HG03060 (cell line): Measurements from ENCODE around the gene ACADVL.
"Not testable (repeated sequence)": the region's sequence is repeated elsewhere in the genome, so short reads cannot be mapped to it uniquely, and the experiment has no call there.

ENCODE experiments used
- ATAC-seq: cut with Tn5 transposase; IDR thresholded peaks from one replicate; pipeline ENCODE4 v1.9.1; 2021; ENCODE audit warnings: low read depth, moderate number of reproducible peaks; ENCODE audit not compliant: unreplicated experiment

The ACADVL gene

DNA sequence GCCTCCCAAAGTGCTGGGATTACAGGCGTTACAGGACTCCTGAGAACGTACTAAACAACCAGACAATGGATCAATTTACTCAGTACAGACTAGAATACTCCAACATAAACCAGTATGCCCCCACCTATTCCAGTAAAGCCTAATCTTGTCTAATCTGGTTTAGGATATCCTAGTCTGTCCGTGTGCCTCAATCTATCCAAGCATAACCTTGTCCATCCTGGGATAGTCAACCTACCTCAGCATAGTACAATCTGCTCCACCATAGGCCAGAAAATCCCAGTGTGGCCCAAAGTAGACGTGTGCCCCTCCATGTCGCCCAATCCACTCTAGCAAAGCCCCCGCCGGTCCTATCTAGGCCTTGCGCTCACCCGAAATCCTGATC, 14.0 kb downstream of the ACADVL start:
- ATAC-seq = no peak

DNA sequence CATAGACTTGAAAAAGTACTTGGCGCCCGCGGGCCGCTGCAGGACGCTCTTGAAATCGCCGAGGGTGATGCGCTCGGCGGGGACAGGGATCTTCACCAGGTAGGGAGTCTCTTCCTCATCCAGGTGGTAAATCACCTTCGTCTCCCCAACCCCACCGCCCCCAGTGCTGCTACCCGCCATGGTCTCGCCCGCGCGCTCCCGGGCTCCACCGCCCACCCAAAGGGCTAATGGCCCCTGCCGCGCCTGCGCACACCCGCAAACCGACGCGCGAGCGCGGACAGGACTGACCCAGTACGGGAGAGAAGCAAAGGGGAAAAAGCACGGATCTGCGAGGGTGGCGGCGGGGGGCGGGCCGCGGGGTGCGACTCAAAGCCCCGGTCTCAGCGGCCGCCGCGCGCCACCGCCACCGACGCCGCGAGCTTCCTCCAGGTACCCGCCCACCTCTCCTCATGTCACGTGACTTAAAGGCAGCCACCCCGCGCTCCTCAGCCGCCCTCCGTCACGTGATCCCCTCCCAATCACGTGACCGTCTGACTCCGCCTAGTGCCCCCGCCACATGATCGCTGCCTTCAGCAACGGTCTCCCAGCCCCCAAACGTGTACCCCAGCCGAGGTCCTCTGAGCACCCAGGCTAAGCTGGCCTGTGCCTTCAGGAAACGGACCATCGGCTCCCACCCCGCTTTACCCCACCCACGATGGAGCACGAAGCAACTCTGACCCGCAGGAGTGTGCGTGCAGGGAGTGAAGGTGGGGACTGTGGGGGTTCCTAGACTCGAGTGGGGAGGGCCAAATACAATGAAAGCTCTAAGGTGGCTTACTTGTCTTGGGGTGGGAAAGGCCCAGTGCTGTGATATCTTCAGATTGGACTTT, 14.6 kb downstream of the ACADVL start, which contains the start of gene DVL2:
DVL2 (minus strand) TSS at position 435 of the 869 bp plus-strand sequence; CDS start at position 180, 255 bp downstream.
- peak; percentile 53 for ATAC-seq

DNA sequence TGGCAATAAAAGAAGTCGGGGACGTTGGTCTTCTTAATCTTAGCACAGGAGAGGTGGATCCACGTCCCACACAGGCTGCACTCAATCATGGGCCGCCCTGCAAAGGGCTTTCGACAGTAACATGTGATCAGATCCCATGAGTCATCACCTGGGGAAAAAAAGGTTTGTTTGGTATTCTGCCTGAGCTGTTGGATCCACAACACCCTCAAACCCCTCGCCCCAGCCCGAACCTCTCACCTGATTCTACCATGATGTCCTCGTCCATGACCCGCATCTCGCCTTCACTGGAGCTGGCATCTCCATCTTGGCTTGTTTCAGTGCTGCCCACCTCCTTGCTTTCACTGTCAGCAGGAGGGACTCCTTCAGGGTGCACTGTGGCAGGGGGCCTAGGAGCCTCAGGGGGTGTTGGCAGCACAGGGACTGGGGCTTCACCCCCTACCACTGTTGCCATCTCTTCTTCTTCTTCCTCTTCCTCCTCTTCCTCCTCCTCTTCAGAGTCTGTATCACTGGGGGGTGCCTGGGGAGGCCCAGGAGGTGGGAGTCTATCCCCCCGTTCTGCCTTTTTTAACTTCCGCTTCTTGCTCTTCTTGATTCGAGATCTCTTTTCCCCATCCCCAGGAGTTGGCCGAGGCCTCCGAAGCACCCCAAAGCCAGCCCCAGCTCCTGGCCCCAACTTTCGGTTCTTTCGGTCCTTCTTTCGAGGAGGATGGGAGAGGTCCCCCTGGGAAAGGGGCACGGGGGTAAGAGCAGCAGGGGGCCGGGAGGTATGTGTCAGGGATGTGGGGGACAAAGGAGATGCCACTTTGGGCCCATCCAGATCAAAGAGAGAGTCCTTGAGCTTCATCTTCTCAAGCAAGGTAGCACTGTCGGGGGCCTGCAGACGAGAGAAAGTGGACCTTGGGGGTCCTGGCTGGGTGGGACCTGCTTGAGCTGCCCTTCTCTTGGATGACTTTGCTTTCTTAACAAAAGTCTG, 16.2 kb downstream of the ACADVL start:
- ATAC-seq = no peak

DNA sequence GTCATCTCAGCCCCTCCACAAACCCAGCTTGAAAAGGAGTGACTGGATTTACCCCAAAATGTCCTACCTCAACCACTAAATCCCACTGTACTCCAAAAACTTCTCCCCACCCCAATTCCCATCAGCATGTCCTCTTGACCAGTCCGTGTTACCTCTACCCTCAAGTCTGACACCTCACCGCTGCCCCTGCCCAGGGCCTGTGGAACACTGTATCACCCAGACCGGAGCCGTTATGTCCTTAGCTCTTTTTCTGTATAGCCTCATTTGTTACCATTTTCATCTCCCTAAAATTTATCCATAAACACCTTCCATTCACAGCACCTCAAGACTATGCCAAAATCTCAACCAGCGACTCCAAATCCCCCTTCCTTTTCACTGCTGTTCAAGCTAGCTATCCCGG, 17.1 kb downstream of the ACADVL start:
- no peak for ATAC-seq

DNA sequence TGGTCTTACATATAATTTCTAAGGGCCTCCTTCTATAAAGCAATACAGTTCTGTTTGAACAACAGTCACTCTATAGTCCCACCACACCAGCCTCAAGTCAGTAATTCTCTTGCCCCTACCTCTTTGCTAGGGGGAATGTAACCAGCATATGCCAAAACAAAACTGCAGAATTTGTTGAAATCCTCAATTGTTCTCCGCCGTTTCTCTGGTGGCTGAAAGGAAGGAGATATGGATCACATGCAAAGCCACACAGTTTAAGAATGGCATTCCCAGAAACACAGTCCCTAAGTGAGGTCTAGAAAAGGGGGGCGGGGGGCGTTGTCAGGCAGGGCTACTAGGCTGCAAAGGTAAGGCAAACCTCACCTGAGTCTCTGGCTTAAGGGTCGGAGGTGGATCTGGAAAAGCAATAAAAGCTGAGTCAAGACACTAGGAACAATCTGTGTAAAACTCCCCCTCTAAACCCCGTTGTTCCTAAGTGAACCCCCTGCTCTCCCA, 17.6 kb downstream of the ACADVL start:
- ATAC-seq = no peak

DNA sequence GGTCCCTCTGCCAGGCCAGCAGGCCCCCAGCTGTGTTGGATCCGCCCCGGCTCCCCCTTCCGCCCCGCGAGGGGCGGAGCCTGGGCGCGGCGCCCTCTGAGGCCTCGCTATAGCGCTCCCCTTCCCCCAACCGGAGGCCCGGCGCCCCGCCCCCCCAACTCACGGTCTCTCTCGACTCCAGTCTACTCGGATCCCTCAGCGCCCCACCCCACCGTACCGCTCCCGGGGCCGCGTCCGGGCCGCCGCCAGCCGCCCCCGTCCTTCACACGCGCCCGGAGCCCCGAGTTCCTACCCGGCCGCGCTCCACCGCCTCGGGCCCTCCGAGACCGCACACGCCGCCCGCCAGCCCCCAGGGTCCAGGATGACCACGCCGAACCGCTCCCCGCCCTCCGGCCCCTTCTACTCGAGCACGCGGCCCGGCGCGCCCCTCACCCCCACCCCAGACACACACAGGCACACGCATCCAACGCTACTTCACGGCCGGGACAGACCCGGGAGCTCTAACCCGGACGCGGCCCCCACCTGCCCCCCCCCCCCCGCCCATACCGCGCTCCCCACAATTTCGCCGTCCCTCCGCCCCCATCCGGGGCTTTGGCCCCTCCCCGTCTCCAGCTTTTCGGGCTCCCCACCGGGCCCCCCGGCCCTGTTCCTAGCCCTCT, 18.2 kb downstream of the ACADVL start:
- ATAC-seq = no peak

DNA sequence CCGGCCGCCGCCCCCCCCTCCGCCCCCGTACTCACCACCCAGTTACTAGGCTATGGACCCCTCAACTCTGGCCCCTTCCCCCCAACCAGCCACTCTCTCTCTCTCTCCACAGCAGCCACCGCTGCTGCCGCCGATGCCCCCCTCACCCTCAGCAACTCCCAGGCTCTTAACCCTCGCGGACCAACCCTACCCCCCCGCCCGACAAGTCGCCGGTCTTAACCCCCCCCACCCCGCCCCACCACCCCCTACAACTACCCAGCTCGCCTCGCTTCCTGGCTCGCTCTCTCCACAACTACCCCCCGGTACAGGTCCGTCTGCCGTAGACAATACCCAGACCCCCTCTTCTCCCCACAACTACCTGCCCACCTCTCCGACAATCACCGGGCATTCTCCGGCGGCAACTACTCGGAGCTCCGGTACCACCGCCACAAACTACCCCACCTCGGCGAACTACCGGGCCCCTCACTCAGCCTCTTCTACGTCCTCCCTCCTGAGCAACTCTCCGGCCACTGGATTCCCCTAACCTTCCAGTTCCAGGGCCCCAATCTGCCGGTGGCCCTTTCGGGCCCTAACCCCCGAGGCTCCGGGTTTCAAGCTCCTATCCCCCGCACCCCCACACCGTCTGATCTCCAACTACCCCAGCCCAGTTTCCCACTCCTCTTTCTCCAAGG, 18.8 kb downstream of the ACADVL start:
- no peak for ATAC-seq

DNA sequence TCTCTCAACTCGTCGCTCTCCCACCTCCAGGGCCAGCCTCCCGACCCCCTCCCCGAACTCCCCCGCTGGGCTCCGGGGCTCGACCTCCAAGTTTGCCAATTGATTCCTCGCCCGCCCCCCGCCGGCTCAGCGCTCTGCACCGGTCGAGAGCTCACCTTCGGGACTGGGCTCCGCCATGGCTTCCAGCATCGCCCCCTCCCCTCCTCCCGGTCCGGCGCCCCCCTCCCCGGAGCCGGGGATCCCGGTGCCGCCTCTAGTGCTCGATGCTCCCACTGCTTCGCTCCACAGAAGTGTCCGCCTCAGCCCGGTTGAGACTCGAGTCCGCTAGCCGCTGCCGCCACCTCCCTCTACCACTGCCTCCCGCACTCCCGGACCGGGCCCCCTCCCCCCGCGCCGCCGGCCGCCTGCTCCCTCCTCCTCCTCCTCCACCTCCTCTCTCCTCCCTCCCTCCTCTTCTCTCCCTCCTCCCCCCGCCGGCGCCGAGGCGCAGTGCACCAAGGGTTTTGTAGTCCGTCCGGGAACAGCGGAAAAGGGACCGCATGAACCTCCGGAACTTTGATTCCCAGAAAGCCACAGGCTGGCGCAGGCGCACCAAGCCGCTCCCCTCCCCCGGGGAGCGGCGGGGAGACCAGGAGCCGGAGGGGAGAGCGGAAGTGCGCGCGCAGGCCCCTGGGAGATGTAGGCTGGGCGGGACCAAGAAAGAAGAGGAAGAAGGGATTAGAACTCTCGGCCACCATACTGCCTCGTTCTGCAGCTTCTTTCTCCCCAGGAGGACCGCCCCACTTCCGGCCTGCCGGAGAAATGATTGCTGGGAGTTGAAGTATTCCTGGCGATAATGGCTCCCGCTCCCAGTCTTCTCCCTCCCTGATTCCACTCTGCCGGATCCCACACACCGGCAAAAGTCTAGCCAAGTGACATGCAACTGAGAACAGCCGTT, 19.6 kb downstream of the ACADVL start, which contains the start of gene PHF23:
PHF23 (minus strand) TSS at position 367 of the 937 bp plus-strand sequence; CDS start at position 189, 178 bp downstream.
- ATAC-seq = peak; percentile 33

DNA sequence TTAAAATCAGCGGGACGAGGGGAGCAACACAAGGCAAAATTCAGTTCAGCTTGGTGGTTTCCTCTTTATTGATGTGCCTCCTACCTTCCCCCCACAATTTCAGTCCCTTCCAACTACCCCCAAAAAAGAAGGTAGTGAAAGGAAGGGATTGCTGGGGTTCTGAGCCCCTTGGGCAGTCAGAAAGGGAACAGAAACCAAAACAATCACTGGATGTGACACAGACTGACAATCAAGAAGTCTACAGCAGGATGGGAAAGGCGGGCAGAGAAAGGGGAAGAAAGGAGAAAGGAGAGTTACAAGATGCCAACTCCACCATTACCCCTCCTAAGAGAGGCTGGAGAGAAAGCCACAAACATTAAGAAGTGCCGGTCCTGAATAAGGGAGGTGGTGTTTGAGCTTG, 20.6 kb downstream of the ACADVL start:
- no peak for ATAC-seq

DNA sequence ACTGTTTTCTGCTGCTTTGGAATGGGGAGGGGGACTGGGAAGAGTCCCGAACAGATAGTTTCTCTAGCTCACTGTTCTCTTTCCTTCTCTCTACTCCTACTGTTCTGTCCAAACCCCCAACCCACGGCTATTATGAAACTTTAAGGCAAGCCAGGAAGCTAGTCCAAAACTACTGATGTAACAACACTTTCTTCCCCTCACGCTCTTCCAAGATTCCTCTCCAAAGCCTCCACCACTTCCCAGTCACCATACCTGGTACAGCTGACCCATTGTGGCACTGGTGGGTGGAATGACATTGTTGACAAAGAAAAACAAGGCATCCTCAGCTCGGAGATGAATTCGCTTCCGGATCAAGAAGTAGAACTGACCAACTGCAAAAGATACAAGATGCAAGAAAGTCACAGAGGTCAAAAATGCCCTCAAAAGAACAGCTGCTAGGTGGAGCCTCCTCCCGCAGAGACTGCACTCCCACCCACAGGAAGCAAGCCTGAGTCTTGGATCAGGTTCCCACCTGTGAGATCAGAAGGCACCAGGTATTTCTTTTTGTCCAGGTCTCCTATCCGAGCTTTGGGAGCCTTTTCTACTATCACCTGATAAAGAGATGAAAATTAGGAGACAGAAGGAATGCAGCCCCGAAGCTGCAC, 21.5 kb downstream of the ACADVL start:
- ATAC-seq = no peak

DNA sequence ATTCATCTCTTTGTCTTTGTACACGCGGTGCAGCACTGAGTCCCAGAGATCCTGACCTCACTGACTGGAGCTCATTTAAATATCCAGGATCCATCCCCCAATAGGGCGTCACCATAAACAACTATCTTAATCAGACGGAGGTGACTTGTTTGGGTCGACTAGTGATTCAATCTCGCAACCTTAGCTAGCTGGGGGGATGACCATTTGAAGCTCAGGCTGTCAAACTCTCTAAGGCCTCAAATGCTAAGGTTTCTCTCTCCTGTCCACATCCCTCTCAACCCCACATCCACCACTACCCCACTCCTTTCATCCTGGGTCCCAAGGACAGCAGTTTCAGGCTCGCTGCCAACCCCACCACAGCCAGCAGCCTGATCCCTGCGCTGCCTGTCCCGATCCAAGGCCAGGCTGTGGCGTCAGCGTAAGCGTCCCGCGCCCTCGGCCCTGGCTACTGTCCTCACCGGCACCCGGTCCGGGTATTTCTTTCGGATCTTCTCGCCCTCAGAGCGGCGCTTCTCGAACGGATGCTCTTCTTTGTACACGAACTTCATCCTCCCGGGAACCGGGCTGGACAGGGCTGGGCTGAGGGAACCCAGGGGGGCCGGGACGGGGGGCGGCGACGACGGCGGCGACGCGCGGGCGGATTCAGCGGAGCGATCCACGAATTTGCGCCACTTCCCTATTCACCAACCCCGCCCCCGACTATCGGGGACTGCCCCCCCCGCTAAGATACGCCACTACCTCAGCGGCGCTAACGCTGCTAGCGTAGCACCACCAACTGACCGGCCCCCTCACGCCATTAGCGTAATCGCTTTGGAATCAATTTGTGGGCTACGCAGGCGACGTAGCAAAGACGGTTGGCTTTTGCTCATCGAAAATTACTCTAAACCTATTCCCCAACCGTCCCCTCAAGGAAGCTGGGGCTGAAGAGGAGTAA, 22.3 kb downstream of the ACADVL start, which contains the start of gene GABARAP:
GABARAP (minus strand) TSS at position 667 of the 934 bp plus-strand sequence; CDS start at position 548, 119 bp downstream.
- peak; percentile 21 for ATAC-seq

DNA sequence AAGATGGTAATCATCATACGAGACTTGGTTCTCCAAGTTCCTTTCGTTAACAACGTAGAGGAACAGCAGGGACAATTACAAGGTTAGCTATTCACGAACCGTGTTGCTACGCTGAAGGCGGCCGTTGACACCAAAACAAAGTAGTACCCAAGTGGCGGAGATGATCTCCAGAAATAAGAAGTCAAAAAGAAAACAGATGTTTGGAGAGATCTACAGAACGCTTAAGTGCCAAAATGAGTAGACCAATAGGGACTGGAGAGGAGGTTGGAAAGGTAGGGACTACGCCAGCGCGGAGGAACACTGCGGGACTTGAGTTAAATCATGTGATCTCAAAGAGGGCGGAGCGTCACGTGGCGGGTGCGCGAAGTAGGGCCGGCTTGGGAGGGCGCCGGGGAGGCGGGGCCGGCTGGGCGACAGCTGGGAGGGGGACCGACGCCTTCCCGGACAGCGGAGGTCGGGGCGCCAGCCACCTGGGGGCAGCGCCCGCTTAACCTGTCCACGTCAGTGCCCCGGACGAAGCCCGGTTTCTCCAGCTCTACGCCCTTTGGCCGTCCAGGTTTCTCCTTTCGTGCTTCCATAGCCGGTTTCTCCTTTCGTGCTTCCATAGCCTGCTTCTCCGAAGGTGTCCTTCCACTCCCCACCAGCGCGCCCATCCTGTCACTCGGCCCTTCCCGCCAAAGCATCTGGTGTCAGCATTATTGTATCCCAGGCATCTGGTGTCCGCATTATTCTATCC, 23.1 kb downstream of the ACADVL start:
- ATAC-seq = peak; percentile 42

DNA sequence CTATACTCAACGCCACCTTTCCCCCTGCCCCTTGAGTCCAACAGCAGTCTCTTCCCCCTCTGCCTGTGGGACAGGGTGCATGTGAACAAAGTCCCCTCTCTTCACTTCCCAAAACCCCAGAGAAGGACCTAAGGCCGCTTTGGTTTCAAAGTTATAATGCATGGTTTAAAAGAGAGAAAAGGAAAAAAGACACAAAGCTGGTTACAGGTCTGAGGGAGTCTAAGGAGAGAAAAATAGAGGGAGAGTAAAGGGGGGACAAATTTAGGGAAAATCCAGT, 23.7 kb downstream of the ACADVL start:
- ATAC-seq = no peak

DNA sequence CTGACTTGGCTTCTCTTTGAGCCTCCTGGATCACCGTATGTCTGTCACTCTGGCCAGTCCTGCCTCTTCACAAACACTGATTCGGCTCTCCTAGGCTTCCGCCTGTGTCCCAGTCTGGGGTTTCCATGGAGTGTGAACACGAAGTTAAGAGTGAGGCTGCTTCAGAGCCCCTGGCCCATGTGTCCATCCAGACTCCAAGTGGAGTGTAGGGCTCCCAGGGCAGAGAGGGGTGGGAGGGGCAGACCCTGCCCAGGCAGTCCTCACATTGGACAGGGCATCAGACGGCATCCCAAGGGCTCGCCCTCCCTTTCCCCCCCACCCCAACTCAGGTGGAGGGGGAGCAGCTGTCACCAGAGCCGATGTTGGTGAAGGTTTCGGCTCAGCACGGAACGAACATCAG, 24.1 kb downstream of the ACADVL start:
- not testable (repeated sequence) for ATAC-seq

DNA sequence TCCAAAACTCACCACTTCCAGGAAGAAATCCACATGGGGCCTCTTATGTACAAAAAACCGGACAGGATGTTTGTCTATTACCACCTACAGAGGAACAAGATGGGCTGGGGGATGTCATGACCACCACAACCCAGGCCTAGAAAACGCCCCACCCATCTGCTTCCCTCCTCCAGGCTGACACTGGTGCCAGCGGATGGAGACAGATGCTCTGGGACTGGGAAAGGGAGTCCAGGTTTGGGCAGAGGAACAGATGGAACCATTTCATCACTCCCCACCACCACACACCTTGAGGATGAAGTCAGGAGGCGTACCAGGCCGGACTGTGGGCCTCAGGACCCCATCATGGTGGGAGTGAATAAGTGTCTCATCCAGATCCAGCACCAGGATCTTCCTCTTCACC, 27.0 kb downstream of the ACADVL start:
- ATAC-seq = no peak

DNA sequence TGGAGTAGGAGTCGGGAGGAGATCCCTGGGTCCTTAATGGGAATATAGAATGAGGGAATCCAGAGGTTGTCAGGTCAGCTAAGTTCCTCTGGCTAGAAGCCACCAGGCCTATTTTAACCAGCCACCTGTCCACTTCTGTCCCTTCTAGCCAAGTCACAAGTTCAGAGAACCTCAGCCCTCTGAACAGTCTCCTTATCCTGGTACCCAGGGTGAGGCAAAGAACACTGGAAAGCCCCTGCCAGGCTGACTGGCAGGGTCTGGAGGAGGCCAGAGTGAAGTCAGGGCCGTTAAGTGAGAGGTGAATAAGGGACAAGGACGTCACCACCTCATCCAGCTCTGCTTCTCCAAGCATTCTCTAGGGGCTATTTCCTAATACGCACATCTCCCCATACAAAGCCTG, 29.1 kb downstream of the ACADVL start:
- ATAC-seq = no peak

DNA sequence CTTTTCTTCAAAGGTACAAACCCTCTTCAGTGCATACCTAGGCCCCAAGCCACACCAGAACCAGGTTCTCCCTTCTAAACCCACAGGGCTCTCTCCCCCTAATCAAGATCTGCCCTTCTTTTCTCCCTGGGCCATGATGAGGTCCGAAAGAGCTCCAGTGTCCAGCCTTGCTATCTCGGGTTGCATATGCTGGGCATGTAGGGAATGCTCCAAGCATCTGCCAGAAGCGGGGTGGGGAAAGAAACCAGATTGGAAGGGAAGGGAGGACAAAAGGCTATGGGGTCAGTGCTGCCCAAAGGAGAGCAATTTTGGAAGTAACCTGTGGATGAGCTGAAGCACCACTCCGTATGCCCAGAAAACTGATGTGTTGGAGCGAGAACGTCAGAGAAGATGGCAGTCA, 29.5 kb downstream of the ACADVL start:
- ATAC-seq = no peak
